Measurements from ENCODE around the gene CFLAR. TPM values are rescaled to one million over a fixed set of nuclear protein-coding genes. Genes with fewer than 3 reads are reported as not detected.

The CFLAR gene
- total RNA-seq, 1 experiment from 2014 or later, result 7.6 TPM

DNA sequence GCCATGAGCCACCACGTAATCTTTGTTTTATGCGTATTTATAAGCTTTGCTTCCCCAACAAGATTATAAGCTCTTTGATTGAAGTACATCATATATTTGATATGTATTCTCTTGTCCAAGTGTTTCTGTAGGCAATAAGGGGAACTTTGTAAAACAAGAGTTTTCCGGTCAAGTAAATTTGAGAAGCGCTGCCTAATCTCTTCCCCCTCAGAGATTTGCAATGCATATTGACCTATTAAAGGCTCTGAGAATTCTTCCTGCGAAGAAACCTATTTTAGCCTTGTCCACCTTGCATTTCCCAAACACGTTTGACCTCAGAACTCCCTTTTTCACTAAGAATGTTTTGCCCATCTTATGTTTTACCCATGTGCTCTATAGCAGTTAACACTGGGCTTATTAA lies 40.1 kb downstream of the CFLAR start:
- no peak overlapping the region for H2BK5ac ChIP-seq (ENCODE audit: insufficient read length, low read length)
- TF ChIP-seq, protein P1, sequence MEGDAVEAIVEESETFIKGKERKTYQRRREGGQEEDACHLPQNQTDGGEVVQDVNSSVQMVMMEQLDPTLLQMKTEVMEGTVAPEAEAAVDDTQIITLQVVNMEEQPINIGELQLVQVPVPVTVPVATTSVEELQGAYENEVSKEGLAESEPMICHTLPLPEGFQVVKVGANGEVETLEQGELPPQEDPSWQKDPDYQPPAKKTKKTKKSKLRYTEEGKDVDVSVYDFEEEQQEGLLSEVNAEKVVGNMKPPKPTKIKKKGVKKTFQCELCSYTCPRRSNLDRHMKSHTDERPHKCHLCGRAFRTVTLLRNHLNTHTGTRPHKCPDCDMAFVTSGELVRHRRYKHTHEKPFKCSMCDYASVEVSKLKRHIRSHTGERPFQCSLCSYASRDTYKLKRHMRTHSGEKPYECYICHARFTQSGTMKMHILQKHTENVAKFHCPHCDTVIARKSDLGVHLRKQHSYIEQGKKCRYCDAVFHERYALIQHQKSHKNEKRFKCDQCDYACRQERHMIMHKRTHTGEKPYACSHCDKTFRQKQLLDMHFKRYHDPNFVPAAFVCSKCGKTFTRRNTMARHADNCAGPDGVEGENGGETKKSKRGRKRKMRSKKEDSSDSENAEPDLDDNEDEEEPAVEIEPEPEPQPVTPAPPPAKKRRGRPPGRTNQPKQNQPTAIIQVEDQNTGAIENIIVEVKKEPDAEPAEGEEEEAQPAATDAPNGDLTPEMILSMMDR (conservative IDR thresholded peaks at IDR 0.05), result no peak
- no peak overlapping the region for H2AFZ ChIP-seq (ENCODE audit: low read length)
- Mint-ChIP-seq H3K36me3 (ENCODE audit: insufficient read depth in 1 of 3, low read depth in 3 of 3) (no peaks in the 10 kb centered on the region), H3K9me3 (no peaks in the 10 kb centered on the region), H3K27ac (no peak overlapping the region), H3K4me3 (no peak overlapping the region), H3K27me3 (ENCODE audit: low read depth) (no peaks in the 10 kb centered on the region), H3K4me1 (peaks cover 12 to 14% of the 10 kb centered on the region in 2 experiments)
- no peak overlapping the region for H2BK20ac ChIP-seq (ENCODE audit: low read depth, low read length, poor library complexity, severe bottlenecking)
- no CpG with 5 or more reads among the region's 6 CpGs for WGBS (ENCODE audit: extremely low coverage, insufficient read length, low lambda C conversion rate)
- no peak overlapping the region for H4K91ac ChIP-seq (ENCODE audit: insufficient read length, low read depth, low read length)
- no peak overlapping the region for H2BK12ac ChIP-seq (ENCODE audit: insufficient read length, low read depth, low read length)
- no peak overlapping the region for H3K56ac ChIP-seq (ENCODE audit: insufficient read length, low read depth, low read length)
- H4K5ac ChIP-seq (ENCODE audit: insufficient read length, low read depth, low read length), result no peak overlapping the region
- no peaks in the 10 kb centered on the region for H4K20me1 ChIP-seq (ENCODE audit: control insufficient read depth, insufficient read depth, insufficient read length)
- no peak overlapping the region for H2BK120ac ChIP-seq (ENCODE audit: low read depth, low read length, poor library complexity, severe bottlenecking)
- no peaks in the 10 kb centered on the region for H3K79me2 ChIP-seq (ENCODE audit: insufficient read depth, low read length)
- DNase-seq, result no peak
- no peak overlapping the region for H3K27ac ChIP-seq (ENCODE audit: insufficient read length, low read depth, low read length)
- H3K23ac ChIP-seq (ENCODE audit: insufficient read length, low read depth, low read length), result no peak overlapping the region
- H3K9ac ChIP-seq (ENCODE audit: extremely low read depth, insufficient read length, low read length), result no peak overlapping the region
- H3K23me2 ChIP-seq (ENCODE audit: insufficient read length, low read depth, low read length, poor library complexity, severe bottlenecking), result no peaks in the 10 kb centered on the region
- no peaks in the 10 kb centered on the region for H3K9me3 ChIP-seq (ENCODE audit: control insufficient read depth, low read depth, low read length)
- H4K8ac ChIP-seq (replicated peaks; ENCODE audit: insufficient read length, low read depth, low read length), result no peak overlapping the region
- no peak overlapping the region for H2AK5ac ChIP-seq (ENCODE audit: insufficient read length, low read length)
- no peak overlapping the region for H3K4ac ChIP-seq (ENCODE audit: low read depth, low read length)
- H3T11ph ChIP-seq (ENCODE audit: low read length), result no peak overlapping the region
- no peak overlapping the region for H2BK15ac ChIP-seq (ENCODE audit: low read depth, low read length)
- H3K18ac ChIP-seq (ENCODE audit: insufficient read length, low read depth, low read length), result no peak overlapping the region
- H3K27me3 ChIP-seq (ENCODE audit: insufficient read depth, low read length), result no peaks in the 10 kb centered on the region
- H3K4me1 ChIP-seq (ENCODE audit: insufficient read depth, low read length), result peaks cover 4% of the 10 kb centered on the region; the same call in 1 of the 2 replicates
- no peak overlapping the region for H3K14ac ChIP-seq (ENCODE audit: insufficient read depth, low read length)
- H3K79me1 ChIP-seq (ENCODE audit: insufficient read depth, low read depth, low read length, poor library complexity, severe bottlenecking), result no peaks in the 10 kb centered on the region
- no peak overlapping the region for H3K4me2 ChIP-seq (ENCODE audit: insufficient read depth, insufficient read length, low read length)

Measured in H9 (cell line).